GM21576 (cell line): ENCODE measurements around the gene ATP9B.
"Not testable (repeated sequence)": the region's sequence is repeated elsewhere in the genome, so short reads cannot be mapped to it uniquely, and the experiment has no call there.

Experiments used
- ATAC-seq: cut with Tn5 transposase; IDR thresholded peaks from one replicate; pipeline ENCODE4 v1.9.1; 2021; ENCODE audit warnings: mild to moderate bottlenecking, moderate library complexity; ENCODE audit not compliant: unreplicated experiment

Gene ATP9B

DNA sequence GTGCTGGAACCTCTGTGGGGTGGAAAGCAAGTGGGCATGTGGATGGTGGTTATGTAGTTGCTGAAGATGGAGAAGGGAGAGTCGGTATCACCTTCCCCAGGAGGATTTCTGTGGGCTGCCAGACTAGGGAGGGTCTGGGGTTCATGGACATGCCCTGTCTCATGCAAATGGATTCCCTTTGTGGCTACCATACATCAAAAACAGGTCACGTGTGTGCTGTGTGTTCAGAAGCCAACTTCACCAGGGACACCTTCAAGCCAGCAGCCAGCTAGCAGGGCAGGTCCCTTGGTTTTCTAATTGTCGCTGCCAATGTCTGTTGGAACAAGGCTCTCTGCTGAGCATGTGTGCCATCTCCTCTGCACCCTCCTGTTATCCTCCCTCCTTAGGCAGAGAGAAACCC is 155.2 kb downstream of the ATP9B start:
- no peak for ATAC-seq

DNA sequence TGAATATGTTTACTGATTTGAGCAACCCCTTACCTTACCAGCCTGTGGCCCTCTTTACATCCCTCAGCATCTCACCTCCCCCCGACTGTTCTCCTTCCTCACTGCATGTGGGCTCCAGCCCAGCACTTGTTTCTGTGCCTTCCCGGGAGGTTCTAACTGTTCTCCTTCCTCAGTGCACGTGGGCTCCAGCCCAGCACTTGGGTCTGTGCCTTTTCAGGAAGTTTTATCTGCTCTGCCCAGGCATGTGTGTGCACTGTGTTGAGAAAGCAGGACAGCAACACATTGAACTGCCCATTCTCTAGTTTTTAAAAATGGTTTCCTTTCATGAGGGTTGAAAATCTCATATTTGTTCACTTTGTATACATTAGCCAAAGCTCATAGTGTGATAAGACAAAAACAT is 158.4 kb downstream of the ATP9B start:
- ATAC-seq: no peak

DNA sequence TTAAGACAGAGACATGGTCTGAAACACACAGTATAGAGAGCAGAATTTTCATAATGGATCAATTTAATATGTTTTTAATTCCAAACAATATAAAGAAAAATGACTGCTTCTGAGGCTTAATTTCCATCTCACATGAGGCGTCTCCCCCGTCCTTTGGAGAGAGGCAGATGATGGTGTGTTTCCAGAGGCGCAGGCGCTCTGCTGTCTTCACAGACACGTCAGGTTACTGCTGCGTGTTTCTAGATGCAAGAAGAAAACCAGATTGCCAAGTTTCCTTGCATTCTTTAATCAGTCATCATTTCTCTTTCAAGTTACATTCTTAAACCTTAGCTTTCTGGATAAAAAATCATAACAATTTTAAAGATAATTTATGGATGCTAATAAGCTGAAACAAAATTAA is 160.2 kb downstream of the ATP9B start:
- ATAC-seq: no peak

DNA sequence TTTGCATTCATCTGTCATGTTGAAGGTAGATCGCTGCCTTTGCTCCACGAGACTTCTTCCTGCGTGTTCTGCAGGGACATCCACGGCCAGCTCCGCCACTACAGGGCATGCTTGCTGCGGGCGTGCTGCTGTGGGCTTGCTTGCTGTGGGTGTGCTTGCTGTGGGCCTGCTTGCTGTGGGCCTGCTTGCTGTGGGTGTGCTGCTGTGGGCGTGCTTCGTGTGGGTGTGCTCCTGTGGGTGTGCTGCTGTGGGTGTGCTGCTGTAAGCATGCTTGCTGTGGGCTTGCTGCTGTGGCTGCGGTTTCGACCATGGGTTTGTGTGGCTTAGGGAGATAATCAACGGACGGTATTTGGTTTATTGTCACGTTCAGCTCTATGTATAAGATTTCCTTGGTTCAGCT is 165.2 kb downstream of the ATP9B start:
- no peak for ATAC-seq

DNA sequence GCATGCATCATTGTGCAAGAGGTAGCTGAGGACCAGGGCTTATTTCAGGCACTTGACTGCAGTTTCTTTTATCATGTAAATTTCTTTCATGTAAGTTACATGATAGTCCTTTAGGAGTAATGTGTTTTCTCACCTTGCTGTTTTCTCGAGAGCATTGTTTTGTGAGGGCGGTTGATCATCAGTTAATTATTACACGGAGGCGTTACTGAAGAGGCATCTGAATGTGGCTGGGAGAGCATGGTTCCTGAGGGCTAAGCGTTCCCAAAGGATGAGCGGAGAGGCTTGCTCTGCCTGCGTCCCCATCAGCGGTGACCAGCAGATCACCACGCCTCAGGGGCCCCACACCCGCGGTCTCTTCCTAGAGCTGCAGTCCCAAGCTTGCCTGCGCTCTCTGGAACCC is 170.4 kb downstream of the ATP9B start:
- ATAC-seq: no peak

DNA sequence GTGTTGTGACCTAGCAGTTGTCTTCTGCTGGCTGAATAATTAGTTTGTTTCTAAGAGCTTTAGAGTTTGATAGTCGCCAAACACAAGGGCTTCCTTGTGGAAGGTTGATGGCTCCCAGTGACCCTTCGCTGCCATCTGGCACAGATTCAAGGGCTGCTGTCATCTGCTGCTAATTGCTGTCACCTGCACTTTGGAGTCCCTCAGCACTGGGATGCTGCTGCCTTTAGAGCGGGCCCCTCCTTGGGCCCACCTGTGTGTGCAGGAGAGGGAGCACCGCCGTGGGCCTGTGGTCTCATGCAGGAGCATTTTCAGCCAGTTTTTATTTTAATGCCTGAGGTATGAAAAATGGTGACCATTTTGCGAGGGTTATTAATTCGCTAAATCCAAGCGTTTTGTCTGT is 172.6 kb downstream of the ATP9B start:
- ATAC-seq: no peak

DNA sequence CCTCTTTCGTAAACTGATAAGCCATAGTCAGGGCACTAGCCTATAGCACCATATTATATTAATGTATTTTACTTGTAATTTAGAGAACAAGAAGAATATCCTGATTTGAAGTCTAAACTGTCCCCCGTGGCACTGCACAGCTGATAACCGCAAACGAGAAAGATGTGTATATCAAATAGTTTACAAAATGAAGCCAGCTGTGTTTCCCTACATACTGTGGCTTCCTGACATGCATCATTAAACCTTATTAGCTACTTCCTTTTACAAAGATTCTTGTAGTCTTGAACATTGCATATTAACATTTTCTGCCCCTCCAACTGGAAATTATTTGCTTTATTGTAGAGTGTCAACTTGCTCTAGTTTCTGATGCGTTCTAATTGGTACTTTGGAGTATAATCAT is 173.1 kb downstream of the ATP9B start:
- ATAC-seq: no peak

DNA sequence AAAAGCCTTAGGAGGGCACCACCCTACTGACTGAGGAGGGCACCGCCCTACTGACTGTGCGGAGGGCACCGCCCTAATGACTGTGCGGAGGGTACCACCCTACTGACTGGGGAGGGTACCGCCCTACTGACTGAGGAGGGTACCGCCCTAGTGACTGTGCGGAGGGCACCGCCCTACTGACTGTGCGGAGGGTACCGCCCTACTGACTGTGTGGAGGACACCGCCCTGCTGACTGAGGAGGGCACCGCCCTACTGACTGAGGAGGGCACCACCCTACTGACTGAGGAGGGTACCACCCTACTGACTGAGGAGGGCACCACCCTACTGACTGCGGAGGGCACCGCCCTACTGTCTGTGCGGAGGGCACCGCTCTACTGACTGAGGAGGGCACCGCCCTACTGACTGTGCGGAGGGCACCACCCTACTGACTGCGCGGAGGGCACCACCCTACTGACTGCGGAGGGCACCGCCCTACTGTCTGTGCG is 176.4 kb downstream of the ATP9B start:
- ATAC-seq: no peak

DNA sequence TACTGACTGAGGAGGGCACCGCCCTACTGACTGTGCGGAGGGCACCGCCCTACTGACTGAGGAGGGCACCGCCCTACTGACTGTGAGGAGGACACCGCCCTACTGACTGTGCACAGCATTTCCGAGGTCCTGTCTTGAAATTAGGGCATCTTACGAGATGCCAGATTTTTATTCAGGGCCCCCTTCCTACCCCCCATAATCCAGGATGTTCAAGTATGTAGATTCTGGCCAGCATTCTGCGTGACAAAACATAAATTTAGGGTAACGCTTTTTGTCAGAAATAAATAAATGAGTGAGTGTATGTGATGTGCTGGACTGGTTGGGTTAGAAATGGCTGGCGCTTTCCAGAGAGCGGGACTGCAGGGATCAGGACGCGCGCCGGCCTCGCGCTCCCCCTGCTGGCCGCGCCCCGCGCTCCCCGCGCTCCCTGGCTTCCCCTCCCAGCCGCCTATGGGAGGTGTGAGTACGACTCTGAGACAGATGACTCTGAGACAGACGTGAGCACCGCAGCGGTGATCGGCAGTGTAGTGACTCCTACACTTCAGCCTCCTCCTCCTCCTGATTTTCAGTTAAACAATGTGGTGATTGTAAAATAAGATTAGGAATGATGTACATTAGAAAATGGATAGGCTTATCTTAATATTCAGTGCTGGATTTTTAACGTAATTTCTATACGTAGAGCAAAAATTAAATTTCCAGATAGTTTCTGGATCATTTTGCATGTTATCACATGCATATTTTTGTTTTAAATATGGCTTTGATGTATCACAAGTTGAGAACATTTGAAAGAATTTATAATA is 177.3 kb downstream of the ATP9B start:
- ATAC-seq: peak; percentile 93

DNA sequence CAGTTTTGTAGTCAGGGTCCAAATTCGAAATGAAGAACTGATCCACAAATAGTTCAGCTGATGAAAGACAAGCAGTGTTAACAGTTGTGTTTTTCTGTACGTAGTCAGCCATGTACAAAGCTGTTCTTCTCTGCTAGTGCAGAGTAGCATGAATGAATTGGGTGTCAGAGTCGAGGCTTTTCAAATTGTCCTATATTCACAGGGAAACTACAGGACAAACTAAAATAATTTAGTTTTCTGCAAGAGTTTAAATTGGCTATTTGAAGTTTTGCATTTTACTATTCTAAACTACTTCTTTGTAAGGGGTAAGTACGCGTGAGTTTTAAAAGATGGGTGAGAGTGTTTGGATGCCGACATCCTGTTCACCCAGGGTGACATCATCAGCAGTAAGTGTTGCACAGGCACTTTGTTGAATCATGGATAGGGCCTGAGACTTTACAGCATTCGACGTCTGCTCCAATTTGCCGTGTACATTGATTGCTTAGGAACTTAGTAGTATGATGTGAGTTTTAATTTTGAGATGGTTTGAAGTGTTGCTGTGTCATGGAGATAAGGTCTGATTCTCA is 179.4 kb downstream of the ATP9B start:
- no peak for ATAC-seq

DNA sequence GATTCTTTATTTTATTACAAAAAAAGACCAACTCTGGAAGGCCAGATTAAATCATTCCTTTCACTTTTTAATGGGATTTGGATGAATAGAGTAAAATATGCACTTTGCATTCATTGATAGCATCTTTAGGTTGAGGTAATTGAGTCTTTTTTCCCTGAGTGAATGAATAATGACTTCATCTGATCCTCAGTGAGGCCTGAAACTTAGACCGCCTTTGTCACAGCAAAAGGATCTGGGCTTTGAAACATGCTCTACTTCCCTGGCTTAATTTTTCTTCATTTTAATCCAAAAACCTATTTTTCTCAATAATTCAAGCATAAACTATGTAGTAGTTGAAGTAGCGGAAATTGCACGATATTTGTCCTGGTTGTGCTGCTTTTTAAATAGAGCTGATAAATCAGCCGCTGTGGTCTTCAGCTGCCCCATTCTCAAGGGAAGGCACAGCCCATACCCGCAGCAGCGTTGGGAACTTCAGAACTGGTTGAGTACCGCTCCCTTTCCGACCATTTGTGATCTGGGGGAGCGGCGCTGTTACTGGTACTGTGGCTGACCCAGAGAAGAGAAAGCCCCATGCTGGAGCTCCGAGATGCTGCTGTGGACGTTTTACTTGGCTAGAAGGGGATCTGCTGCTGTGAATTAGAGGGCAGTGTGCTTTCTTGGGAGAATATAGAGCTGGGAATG is 181.2 kb downstream of the ATP9B start:
- no peak for ATAC-seq

DNA sequence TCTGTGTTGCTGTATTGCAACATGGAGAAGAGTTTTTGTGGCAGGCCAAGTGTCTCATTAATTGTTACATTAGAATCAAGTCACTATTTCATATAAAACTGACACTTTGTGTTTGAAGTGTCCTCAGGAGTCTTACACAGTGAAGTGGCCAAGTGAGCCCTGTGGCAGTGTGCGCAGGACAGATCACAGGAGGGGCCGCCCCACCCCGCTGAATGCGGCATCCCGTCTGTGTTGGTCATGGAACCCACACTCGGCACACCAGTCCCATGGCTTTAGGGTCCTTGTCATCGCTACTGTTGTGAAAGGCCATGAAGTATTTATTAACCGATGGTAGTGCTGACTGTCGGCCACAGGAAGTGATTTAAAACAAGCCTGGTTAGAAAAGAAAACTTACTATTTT is 181.8 kb downstream of the ATP9B start:
- no peak for ATAC-seq

DNA sequence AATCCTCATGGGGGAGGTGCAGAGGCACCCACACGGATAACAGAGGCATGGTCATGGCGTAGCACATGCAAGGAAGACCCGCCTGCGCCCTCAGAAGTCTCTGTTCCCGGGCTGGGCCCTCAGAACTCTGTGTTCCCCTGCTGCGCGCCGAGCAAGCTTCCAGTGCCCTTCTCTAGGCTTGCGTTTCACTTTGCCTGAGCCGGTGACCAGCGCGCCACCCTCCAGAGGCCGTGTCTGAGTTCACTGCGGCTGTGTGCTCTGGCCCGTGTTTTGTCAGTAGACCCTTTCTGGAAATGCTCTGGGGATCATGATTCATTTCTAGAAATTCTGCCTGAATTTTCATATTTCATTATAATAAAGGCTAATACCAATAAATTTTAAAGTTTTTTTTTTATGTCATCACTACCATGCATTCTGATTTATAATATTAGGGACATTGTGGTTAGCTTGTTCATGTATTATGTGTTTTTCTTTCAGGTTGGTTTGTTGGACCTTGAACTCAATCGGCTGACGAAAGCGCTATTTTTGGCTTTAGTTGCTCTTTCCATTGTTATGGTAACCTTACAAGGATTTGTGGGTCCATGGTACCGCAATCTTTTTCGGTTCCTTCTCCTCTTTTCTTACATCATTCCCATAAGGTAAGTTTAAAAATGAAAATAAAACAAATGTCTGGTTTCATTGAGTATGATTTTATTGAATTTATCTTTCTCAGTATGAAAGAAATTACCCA is 183.9 kb downstream of the ATP9B start:
- ATAC-seq: no peak

DNA sequence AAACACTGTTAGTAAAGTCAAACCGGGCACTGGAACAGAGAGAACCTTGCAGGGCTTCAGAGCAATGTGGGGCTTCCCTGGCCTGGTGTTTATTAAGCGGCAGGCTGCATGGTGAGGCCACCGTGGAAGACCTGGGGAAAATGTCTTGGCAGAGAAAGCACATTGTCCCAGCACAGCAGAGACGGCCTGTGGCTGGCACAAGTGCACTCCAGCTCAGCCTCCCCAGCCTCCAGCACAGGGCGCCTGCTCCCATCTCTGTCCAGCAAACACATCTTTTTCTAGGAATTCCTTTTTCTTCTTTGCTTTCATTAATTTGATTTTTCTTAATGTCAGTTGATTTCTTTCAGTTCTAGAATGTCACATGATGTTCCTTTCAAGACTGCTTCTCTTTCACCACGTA is 188.3 kb downstream of the ATP9B start:
- ATAC-seq: no peak

DNA sequence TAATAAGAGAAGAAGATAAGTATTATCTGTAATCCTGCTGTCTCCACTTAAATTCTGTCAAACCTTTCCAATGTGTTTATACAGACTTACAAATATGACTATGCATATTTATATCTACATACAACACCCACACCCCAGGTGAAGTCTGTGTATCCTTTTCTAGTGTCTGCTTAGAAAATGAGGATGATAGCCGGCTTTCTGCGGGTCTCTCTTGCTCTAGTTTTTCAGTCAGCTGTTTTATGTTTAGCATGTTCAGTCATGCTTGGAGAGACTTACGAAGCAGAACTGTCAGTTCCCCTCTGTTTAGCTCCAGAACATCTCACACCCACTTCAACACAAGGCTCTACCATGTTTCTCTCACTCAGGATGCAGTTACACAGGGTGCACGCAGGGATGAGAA is 189.3 kb downstream of the ATP9B start:
- peak; percentile 71 for ATAC-seq

DNA sequence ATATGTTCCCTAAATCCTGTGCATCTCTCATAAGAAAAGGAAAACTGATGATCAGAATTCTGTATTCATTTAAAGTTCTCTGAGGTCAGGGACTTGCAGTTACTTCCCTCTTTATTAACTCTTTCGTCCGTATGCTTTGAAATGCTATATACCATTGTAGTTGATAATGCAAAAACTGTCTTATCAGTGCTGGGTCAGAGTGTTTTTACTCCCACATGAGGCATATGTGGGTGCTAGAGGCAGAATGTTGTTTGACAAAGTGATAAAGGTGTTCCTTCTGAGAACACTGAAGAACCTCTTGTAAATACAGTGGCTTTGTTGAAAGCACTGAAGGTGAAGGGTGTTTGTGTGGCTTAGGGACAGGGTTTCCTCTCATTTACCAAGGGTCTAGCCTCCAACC is 190.0 kb downstream of the ATP9B start:
- no peak for ATAC-seq

DNA sequence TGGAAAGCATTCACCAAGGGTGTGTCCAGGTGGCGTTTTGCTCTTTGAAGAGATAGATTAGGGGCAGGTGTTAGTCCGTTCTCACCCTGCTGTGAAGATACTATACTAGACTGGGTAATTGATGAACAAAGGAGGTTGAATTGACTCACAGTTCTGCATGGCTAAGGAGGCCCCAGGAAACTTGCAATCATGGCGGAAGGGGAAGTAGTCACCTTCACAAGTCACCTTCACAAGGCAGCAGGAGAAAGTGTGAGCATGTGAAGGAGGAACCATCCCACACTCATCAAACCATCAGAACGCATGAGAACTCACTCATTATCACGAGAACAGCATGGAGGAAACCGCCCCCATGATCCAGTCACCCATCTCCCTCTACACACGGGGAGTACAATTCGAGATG is 190.8 kb downstream of the ATP9B start:
- no peak for ATAC-seq

DNA sequence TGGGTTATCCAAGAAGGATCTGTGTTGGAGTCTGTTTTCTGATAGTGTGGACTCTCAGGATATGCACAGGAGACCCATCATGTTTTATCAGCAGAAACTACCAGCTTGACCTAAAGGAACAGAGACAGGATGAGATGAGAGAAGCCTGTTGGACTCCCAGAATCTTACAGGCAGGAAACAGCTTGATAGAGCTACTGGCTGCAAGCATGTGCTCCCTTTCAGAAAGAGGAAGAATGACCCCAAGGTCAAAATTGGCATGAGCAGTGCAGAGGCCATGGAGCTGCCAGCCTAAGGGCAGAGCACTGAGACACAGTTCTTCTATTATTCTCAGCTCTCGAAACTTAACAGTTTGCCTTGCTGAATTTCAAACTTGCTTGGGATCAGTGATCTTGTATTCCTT is 191.3 kb downstream of the ATP9B start:
- no peak for ATAC-seq

DNA sequence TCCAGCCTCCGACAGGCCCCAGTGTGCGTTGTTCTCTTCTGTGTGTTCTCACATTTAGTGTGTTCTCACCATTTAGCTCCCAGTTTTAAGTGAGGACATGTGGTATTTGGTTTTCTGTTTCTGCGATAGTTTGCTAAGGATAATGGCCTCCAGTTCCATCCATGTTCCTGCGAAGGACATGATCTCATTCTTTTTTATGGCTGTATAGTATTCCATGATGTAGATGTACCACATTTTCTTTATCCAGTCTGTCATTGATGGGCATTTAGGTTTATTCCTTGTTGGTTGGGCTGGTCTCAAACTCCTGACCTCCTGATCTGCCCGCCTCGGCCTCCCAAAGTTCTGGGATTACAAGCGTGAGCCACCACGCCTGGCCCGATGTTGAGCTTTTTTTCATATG is 195.9 kb downstream of the ATP9B start:
- ATAC-seq: not testable (repeated sequence)

DNA sequence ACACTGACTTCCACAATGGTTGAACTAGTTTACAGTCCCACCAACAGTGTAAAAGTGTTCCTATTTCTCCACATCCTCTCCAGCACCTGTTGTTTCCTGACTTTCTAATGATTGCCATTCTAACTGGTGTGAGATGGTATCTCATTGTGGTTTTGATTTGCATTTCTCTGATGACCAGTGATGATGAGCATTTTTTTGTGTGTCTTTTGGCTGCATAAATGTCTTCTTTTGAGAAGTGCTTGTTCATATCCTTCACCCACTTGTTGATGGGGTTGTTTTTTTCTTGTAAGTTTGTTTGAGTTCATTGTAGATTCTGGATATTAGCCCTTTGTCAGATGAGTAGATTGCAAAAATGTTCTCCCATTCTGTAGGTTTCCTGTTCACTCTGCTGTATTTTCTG is 202.6 kb downstream of the ATP9B start:
- ATAC-seq: not testable (repeated sequence)

DNA sequence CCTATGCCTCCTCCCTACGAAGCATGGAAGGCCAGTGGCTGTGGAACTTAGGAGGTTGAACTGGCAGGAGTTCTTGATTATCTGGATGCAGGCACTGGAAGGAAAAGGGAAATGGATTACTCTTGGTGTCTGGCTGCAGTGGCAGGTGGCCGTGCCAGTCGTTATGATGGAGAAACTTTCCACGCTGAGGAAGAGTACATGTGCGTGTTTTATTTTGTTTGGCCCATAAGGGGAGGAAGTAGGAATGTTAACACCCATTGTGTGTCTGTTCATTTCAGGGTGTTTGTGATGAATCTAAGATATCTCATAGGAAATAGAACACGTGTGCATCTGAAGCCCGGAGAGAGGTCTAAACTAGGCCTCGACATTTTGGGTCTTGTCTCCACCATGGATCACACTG is 203.7 kb downstream of the ATP9B start:
- no peak for ATAC-seq
